ENCODE data around the gene LAMA3.

DNA sequence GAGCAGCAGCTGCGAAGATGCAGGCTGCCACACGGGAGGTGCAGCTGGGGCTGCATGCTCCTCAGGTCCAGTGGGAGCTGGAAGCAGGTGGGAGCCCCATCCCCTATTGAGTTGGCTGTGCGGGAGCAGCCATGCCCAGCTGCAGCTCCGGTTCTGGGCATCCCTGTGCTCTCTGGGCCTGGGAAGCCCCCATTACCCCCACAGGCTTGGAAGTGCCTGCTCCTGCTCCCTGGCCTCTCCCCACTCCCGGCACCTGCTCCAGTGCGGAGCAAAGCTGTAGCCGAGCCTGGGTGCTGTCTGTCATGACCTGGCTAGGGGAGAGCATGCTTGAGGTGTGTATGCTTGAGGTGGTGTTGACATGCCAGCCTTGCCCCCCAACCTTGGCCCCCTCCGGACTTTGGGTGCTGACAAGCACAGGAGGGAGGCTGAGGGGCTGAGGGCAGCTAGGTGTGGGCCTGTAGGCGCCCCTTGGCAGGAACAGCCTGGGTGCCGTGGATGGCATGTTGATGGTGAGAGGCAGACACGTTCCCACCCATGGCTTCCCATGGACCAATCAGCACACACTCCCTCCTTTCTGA lies 48.0 kb upstream of the LAMA3 start:
- TF ChIP-seq, protein P1, sequence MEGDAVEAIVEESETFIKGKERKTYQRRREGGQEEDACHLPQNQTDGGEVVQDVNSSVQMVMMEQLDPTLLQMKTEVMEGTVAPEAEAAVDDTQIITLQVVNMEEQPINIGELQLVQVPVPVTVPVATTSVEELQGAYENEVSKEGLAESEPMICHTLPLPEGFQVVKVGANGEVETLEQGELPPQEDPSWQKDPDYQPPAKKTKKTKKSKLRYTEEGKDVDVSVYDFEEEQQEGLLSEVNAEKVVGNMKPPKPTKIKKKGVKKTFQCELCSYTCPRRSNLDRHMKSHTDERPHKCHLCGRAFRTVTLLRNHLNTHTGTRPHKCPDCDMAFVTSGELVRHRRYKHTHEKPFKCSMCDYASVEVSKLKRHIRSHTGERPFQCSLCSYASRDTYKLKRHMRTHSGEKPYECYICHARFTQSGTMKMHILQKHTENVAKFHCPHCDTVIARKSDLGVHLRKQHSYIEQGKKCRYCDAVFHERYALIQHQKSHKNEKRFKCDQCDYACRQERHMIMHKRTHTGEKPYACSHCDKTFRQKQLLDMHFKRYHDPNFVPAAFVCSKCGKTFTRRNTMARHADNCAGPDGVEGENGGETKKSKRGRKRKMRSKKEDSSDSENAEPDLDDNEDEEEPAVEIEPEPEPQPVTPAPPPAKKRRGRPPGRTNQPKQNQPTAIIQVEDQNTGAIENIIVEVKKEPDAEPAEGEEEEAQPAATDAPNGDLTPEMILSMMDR (conservative IDR thresholded peaks at IDR 0.05; ENCODE audit: low read depth in 2 of 2) = no peak
- TF ChIP-seq EZH2 (IDR thresholded peaks at IDR 0.05; ENCODE audit: low read depth, unreplicated experiment) = no peak
